Smooth muscle cell of the brain vasculature (primary cell): ENCODE measurements around the gene SLC22A23.

Experiments
- DNase-seq: peaks from one replicate; pipeline ENCODE4 v3.0.0-alpha.2; 2012; ENCODE audit warnings: low read depth, low spot score

The SLC22A23 gene

GRCh38 chr6:3444276-3445088 lies 12.4 kb downstream of the SLC22A23 start:
- DNase-seq = no peak

GRCh38 chr6:3443221-3443515 lies 13.7 kb downstream of the SLC22A23 start:
- DNase-seq = no peak

DNA sequence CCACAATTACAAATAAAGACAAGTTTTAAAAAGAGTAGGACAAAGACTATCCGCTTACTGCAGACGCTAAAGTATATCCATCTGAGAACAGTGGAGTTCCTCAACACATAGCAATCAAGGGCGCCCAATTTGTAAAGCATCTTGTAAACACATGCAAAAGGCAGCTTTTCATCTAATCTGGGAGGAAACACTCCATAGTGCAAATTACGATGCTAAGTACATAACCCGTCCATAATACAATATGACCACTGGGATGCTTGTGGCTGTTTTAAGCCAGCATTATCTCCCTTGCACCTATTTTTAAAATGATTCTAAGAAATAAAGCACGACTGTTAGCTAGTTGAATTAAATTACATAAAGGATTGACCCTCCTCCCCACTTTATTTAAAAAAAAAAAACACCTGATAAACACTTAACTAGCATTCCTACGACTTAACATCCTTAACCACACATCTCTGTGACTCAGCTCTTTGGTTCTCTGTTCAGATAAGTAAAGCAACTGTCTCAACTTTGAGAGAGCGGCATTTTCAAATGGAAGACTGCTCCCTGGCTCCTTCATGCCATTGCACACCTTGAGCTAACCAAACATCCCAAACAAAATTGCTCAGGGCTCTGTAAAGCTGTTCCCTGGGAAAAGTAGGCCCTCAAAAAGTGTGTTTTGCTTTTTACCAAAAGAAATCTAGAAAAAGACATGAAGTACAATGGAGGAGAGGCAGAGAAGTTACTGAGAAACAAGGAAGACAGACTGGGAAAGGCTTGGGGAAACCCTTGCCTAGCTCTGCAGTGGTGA lies 14.2 kb downstream of the SLC22A23 start:
- no peak for DNase-seq

- DNase-seq = no peak
Measured at GRCh38 chr6:3440911-3441310, 15.9 kb downstream of the SLC22A23 start.

- no peak for DNase-seq
Measured at GRCh38 chr6:3439961-3440360, 16.9 kb downstream of the SLC22A23 start.

DNA sequence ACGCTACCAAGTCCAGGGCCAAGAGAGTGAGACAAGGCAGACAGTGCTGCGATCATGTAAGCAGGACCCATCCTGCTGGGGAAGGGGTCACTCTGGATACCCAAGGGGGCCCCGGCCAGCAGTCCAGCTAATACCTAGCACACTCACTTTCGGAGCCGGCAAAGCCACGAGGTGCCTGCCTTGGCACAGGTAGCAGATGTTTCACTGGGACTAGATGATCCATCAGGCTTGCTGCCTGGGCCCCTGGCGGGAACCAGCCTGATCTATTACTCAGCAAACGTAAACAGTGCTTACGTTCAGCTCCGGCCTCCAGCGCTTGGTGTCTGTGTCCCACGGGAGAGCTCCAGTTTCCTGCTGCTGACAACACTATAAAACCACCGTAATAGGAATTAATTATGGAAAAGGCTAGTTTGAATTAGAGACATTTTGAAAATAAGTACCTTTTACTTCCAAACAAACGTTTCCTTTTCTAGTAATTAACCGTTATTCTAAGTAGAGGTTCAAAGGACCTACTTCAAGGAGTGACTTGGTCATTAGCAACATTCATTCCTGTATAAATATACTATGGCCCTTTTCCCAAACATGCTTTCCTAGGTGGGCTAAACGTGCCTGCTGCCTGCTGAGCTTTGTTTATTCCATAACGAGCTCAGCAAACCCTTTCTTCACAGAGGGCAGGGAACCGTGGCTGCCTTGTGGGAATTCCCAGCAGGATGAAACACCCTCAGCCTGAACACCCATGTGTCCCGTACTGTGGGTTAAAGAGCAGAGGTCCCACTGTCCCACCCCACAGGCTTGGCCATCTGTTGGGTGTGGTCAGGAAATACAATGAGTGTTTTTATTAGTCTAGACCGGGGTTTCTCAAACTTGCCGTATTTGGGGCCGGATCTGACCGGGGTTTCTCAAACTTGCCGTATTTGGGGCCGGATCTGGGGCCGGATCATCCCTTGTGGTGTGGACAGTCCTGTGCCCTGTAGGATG lies 18.4 kb downstream of the SLC22A23 start:
- DNase-seq = peak; percentile 89

DNA sequence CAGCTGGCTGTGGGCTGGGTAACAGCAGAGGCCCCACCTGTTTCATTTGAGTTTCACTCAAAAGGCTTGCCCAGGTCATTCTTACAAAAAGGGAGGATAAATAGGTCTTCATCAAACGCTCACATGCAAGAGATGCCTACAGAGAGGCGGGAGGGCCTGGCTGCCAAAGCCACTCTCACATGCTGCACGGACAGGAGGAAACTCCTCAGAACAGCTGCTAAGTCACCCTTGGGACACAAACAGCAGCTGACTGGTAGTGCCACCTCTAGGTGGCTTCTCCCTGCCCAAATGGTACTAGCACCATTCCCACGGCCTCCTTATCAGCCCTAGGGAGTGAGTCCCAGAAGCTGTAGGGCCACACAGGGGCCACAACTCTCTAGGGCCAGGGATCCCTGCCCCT lies 23.8 kb downstream of the SLC22A23 start:
- no peak for DNase-seq

DNA sequence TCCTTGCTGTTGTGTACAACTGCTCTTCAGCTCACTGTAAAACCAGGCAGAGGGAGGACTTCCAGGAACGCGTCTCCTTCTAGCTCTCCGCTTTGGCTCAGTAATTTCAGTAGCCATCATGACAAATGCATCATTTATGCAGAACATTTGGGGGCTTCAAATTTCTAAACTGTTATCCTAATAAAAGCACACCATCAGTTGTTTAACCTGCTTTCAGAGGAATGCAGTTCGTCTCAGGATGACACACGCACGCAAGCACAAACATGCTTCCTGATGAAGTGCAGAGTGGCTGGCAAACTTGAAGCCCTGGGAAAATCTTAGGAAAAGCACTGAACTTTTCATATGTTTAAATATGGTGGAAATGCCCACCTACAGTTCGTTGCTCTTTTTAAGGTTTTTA lies 24.4 kb downstream of the SLC22A23 start:
- DNase-seq = no peak

- DNase-seq = no peak
Measured at GRCh38 chr6:3431994-3432393, 24.9 kb downstream of the SLC22A23 start.

DNA sequence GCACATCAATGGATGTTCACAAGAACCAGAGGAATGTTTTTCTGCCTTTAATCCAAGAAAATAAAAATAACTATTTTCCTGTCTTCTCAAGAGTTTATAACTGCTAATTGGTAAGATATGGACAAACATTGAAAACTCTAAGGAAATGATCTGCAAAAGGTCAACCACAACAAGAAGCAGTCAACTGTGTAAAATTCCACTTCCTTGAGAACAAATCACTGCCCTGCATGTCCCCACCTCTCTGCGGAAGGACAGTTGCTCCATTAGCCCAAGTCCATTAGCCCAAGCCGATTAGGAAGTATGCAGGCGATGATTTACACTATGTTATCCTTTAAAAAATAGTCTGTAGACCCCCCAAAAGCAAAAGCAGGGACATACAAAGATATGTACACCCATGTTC lies 27.6 kb downstream of the SLC22A23 start:
- DNase-seq = no peak

- DNase-seq = no peak
Measured at GRCh38 chr6:3428700-3429099, 28.1 kb downstream of the SLC22A23 start.

DNA sequence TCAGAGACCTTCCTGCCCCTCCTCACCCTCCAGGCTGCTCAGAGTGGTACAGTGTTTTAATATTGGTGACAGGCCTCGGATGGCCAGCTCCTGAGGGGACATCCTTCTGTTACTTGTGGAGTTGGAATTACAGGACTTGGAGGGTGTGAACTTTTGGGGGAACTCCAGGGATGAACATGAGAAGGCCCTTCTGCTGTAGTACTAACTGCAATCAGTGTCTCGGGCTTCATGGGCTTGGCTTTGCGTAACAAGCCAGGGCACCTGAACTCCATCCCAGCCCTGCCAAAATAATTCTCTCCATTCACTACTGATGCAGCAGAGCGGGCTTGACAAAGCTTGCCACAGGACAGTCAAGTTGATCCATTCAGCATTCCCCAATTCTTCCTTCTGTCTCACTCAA lies 28.6 kb downstream of the SLC22A23 start:
- DNase-seq = no peak

- no peak for DNase-seq
Measured at GRCh38 chr6:3427687-3428085, 29.2 kb downstream of the SLC22A23 start.

- no peak for DNase-seq
Measured at GRCh38 chr6:3426927-3427686, 29.7 kb downstream of the SLC22A23 start.

GRCh38 chr6:3426091-3426926 lies 30.5 kb downstream of the SLC22A23 start:
- DNase-seq = no peak

DNA sequence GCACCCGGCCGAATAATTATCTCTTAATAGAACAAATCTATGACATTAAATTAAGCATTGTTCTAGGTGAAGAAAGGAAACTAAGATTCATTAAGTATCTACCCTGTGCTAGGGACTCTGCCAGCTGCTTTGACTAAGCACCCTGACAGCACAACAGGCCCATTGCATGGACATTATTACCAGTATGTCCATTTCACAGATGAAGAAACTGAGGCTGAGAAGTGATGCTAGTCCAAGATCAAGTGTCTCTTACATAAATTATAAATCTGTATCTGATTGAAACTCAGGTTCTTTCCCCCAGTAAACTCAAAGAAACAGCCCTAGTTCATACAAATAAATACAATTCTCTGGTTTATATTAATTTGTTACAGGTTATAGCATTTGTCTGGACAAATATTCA lies 31.3 kb downstream of the SLC22A23 start:
- DNase-seq = no peak

GRCh38 chr6:3424185-3424927 lies 32.5 kb downstream of the SLC22A23 start:
- no peak for DNase-seq

- DNase-seq = no peak
Measured at GRCh38 chr6:3423439-3424184, 33.2 kb downstream of the SLC22A23 start.
